Ectodermal cell (in vitro differentiated cells): ENCODE results near the gene THSD4.

ENCODE experiments used
- H3K27ac ChIP-seq: 2 replicates; pipeline ENCODE4 v1.7.0; 2013; ENCODE audit warnings: mild to moderate bottlenecking, low read depth, low read length; ENCODE audit not compliant: insufficient read depth, poor library complexity, severe bottlenecking
- H3K27me3 ChIP-seq: 2 replicates; pipeline ENCODE4 v1.7.0; 2013; ENCODE audit warnings: mild to moderate bottlenecking, low read length; ENCODE audit not compliant: insufficient read depth, control insufficient read depth, poor library complexity, severe bottlenecking
- H3K36me3 ChIP-seq: one replicate; pipeline ENCODE4 v1.7.0; 2013; ENCODE audit warnings: low read length; ENCODE audit not compliant: control insufficient read depth, insufficient read depth
- H3K4me1 ChIP-seq: one replicate; pipeline ENCODE4 v1.7.0; 2013; ENCODE audit warnings: low read length; ENCODE audit not compliant: control insufficient read depth, insufficient read depth
- H3K4me3 ChIP-seq: 2 replicates; pipeline ENCODE4 v1.7.0; 2013; ENCODE audit warnings: low read depth, low read length, control low read depth; ENCODE audit not compliant: insufficient read depth
- H3K9me3 ChIP-seq: 2 replicates; pipeline ENCODE4 v1.7.0; 2013; ENCODE audit warnings: mild to moderate bottlenecking, low read length, moderate library complexity; ENCODE audit not compliant: control insufficient read depth
- WGBS, 2 experiments: methylation state at CpG; one replicate each; pipeline ENCODE4 v1.1.7; 2013; ENCODE audit warnings: missing lambda C conversion rate in 2 of 2; 5-methylcytosine and 5-hydroxymethylcytosine counted together

Gene THSD4

DNA sequence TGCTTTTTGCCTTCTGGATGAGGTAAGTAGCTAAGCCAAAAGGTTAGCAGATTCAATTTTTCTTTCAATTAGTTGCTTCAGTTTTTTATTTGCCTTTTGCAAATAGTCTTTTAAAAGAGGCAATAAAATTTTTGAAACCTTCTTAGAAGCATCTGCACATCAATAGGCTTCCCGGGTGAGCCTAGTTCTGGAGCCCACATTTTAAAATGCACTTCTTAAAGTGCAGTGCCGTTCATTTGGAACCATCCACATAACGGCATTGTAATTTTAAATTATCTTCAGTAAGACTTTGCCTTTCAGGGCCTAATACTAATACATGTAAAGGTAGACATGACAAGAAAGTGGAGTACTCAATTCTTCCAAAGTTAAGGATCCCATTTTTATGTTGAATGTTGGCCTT is 269.2 kb downstream of the THSD4 start:
- 75 to 83% methylated on average over 2 to 3 of the region's 3 CpGs for WGBS, 2 experiments
- no peak overlapping the region for H3K27ac ChIP-seq
- peaks cover 14% of the 10 kb centered on the region for H3K4me1 ChIP-seq
- no peak overlapping the region for H3K4me3 ChIP-seq
- H3K9me3 ChIP-seq: no peaks in the 10 kb centered on the region
- H3K36me3 ChIP-seq: no peaks in the 10 kb centered on the region
- H3K27me3 ChIP-seq: no peaks in the 10 kb centered on the region

- H3K4me1 ChIP-seq: peaks cover 14% of the 10 kb centered on the region
- no peaks in the 10 kb centered on the region for H3K36me3 ChIP-seq
- H3K9me3 ChIP-seq: no peaks in the 10 kb centered on the region
- no peaks in the 10 kb centered on the region for H3K27me3 ChIP-seq
- no peak overlapping the region for H3K4me3 ChIP-seq
- WGBS, 2 experiments: 76 to 80% methylated on average over 4 of the region's 4 CpGs
- no peak overlapping the region for H3K27ac ChIP-seq
Measured at GRCh38 chr15:71385026-71385425, 269.8 kb downstream of the THSD4 start.

- Histone ChIP-seq H3K9me3 (no peaks in the 10 kb centered on the region), H3K4me1 (peaks cover 14% of the 10 kb centered on the region), H3K27ac (no peak overlapping the region), H3K4me3 (no peak overlapping the region), H3K27me3 (no peaks in the 10 kb centered on the region), H3K36me3 (no peaks in the 10 kb centered on the region)
- WGBS, 2 experiments: 81 to 92% methylated on average over 4 of the region's 5 CpGs
Measured at GRCh38 chr15:71385457-71385856, 270.2 kb downstream of the THSD4 start.

DNA sequence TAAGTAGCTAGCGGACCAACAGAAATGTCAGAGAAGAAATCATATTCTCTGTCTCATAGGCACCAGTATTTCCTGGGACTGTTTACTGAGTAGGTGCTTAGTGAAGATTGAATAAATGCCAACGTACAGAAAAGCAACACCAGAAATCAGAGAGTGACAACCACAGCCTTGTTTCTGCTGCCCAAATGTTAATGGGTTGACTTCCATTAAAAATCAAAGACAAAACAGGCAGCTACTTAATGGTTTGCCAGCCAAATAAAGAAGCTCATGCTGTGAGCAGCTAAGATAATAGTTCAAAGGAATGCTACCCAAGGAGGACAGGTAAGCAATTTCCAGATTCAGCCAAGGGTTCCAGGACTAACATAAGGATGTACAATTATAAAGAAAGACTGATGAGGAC is 270.7 kb downstream of the THSD4 start:
- Histone ChIP-seq H3K36me3 (no peaks in the 10 kb centered on the region), H3K9me3 (no peaks in the 10 kb centered on the region), H3K27me3 (no peaks in the 10 kb centered on the region), H3K27ac (no peak overlapping the region), H3K4me3 (no peak overlapping the region), H3K4me1 (peaks cover 14% of the 10 kb centered on the region)
- WGBS, 2 experiments: 53 to 54% methylated on average over 2 of the region's 2 CpGs

GRCh38 chr15:71386448-71387236 is 271.4 kb downstream of the THSD4 start:
- H3K4me1 ChIP-seq: peaks cover 14% of the 10 kb centered on the region
- no peak overlapping the region for H3K4me3 ChIP-seq
- H3K27me3 ChIP-seq: no peaks in the 10 kb centered on the region
- no peaks in the 10 kb centered on the region for H3K36me3 ChIP-seq
- no peaks in the 10 kb centered on the region for H3K9me3 ChIP-seq
- 2 to 7% methylated on average over 10 of the region's 10 CpGs for WGBS, 2 experiments
- peak overlapping the region; percentile 26 for H3K27ac ChIP-seq

DNA sequence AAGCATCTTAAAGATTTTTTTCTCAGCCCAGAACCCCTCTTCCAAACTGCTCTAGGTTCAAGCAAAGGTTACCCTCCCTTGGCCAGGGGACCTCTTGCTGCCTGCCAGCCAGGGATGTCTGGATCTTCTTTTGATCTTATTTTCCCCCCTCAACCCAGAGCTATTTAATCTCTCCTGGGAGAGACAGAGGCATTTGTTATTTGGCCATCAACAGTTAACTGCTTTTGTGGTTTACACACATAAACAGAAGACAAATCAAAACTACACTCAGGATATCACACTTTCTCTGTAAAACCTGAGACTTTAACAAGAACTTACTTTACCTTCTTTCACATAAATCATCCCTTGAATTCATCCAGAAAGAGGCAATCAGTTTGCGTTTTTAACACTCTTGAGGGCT is 272.5 kb downstream of the THSD4 start:
- WGBS, 2 experiments: 69 to 78% methylated on average over 1 of the region's 1 CpG
- no peaks in the 10 kb centered on the region for H3K36me3 ChIP-seq
- no peaks in the 10 kb centered on the region for H3K9me3 ChIP-seq
- H3K27ac ChIP-seq: no peak overlapping the region
- H3K4me3 ChIP-seq: no peak overlapping the region
- H3K4me1 ChIP-seq: peaks cover 19% of the 10 kb centered on the region
- H3K27me3 ChIP-seq: no peaks in the 10 kb centered on the region

DNA sequence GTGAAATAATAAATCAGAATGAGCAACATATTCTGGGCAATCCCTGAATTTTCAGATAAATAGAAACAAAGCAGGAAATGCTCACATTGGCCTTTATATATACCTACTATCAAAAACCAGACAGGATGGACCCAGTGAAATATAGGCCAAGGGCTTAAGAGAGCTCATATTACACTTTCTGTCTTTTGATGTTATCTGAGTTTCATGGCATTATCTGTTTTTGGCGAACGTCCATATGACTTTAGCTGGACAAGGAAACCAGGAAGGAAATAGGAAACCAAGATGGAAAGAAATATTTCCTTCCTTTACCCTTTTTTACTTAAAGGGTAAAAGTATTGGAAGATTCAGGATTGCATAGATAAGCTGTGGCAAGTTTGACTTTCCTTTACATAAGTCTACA is 274.8 kb downstream of the THSD4 start:
- no peak overlapping the region for H3K4me3 ChIP-seq
- H3K4me1 ChIP-seq: peaks cover 29% of the 10 kb centered on the region
- H3K27me3 ChIP-seq: no peaks in the 10 kb centered on the region
- no peaks in the 10 kb centered on the region for H3K9me3 ChIP-seq
- no peaks in the 10 kb centered on the region for H3K36me3 ChIP-seq
- no peak overlapping the region for H3K27ac ChIP-seq
- WGBS, 2 experiments: 97% methylated on average over 2 of the region's 2 CpGs; no CpG with 5 or more reads in 1 of the 2 experiments

GRCh38 chr15:71391421-71392088 is 276.3 kb downstream of the THSD4 start:
- 89 to 90% methylated on average over 6 of the region's 6 CpGs for WGBS, 2 experiments

DNA sequence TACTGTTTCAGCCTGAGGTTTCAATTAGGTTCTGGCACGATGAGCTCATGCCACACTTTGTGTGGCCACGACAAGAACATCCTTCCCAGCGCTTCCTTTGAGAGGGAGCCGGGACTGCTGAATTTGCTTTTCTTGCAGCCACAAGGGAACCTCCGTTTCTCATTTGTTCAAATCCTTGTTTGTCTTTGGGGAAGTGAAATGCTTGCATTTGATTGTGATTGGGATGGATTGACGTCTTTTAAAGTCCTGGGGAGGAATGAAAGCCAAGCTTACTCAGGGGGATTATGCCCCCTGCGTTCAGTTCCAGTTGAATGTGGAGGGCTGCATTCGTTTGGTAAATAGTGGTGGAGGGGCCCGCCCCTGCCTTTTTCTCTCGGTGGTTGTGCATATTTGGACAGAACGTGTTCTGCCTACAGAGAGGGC is 277.6 kb downstream of the THSD4 start:
- WGBS, 2 experiments: 24 to 28% methylated on average over 11 of the region's 11 CpGs
- Histone ChIP-seq H3K36me3 (no peaks in the 10 kb centered on the region), H3K4me1 (peaks cover 16% of the 10 kb centered on the region), H3K4me3 (no peak overlapping the region), H3K27ac (no peak overlapping the region), H3K27me3 (no peaks in the 10 kb centered on the region), H3K9me3 (no peaks in the 10 kb centered on the region)

More at GRCh38 chr15:71391421-71392088, 276.3 kb downstream of the THSD4 start:
- Histone ChIP-seq H3K27ac (no peak overlapping the region), H3K36me3 (no peaks in the 10 kb centered on the region), H3K4me3 (no peak overlapping the region), H3K4me1 (peaks cover 25% of the 10 kb centered on the region), H3K9me3 (no peaks in the 10 kb centered on the region), H3K27me3 (no peaks in the 10 kb centered on the region)

DNA sequence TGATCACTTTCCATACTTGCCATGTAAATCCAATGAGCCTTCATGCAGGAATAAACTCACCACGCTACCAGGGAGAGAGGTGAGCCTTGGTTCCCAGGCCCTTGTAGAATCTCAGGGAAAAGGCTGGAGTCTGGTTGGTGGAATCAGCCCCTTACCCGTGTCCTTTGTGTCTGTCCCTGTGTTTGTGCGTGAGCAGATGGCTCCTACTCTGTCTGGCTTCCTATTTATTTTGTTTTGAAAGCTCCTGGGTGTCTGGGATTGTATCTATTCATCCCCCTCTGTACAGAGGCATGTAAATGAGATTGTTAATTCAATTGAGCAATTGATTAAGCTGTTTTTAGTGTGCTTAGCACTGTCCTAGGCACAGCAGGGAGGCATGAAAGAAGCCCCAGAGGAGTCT is 278.1 kb downstream of the THSD4 start:
- Histone ChIP-seq H3K36me3 (no peaks in the 10 kb centered on the region), H3K9me3 (no peaks in the 10 kb centered on the region), H3K27ac (no peak overlapping the region), H3K4me3 (no peak overlapping the region), H3K4me1 (peaks cover 15% of the 10 kb centered on the region), H3K27me3 (no peaks in the 10 kb centered on the region)
- 61 to 66% methylated on average over 3 of the region's 3 CpGs for WGBS, 2 experiments
